GM18505 (cell line): ENCODE measurements around the gene OIP5.
A peak's percentile ranks its signal among the peaks of the same experiment; 100 is the strongest.
"Not testable (repeated sequence)": the region's sequence is repeated elsewhere in the genome, so short reads cannot be mapped to it uniquely, and the experiment has no call there.

Experiments used
- ATAC-seq: cut with Tn5 transposase; IDR thresholded peaks from one replicate; pipeline ENCODE4 v1.9.1; 2021; ENCODE audit not compliant: unreplicated experiment
- POLR2A ChIP-seq: IDR thresholded peaks from 4 replicates; pipeline ENCODE4 v1.6.1; 2011; ENCODE audit warnings: borderline replicate concordance; ENCODE audit not compliant: insufficient read depth, insufficient read length; ENCODE audit errors: extremely low read depth

The OIP5 gene

GRCh38 chr15:41333026-41333562 is 703 bp upstream of the OIP5 start:
- ATAC-seq: peak; percentile 24
- TF ChIP-seq POLR2A: no peak

DNA sequence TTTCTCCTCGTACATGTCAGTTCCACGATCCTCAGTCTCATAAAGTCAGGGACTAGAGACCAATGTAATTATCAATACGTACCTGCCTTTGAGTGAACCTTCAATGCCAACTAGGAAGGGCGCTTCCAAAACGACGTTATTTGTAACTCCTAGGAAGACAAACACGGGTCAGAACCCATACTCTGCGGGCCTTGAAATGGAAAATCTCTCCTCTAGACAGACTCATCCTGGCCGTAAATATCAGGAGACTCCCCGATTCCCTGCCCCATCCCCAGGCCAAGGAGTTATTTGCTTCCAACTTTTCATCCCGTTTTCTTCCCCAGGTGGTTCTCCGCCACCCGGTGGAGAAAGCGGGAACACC is 578 bp downstream of the OIP5 start:
- no peak for ATAC-seq
- TF ChIP-seq POLR2A: no peak

DNA sequence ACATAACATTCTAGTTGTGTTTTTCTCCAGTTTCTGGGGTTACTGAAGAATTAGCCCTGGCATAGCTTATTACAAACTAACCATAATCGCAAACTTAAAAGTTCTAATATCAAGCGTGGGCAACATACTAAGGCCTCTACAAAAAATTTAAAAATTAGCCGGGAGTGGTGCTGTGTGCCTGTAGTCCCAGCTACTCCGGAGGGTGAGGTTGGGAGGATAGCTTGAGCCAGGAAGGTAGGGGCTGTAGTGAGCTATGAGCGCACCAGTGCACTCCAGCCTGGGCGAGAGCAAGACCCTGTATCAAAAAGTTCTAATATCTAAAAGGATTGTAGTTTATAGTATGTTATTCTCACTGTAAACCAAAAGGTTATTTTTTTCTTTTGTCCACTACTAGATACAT is 1.1 kb downstream of the OIP5 start:
- ATAC-seq: no peak
- TF ChIP-seq POLR2A: no peak

- no peak for TF ChIP-seq POLR2A
- no peak for ATAC-seq
Observed at GRCh38 chr15:41323611-41324010, 8.8 kb downstream of the OIP5 start.

DNA sequence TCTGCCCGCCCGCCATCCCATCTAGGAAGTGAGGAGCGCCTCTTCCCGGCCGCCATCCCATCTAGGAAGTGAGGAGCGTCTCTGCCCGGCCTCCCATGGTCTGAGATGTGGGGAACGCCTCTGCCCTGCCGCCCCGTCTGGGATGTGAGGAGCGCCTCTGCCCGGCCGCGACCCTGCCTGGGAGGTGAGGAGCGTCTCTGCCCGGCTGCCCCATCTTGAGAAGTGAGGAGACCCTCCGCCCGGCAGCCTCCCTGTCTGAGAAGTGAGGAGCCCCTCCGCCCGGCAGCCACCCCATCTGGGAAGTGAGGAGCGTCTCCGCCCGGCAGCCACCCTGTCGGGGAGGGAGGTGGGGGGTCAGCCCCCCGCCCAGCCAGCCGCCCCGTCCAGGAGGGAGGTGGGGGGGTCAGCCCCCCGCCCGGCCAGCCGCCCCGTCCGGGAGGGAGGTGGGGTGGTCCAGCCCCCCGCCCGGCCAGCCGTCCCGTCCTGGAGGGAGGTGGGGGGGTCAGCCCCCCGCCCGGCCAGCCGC is 11.5 kb downstream of the OIP5 start:
- ATAC-seq: not testable (repeated sequence)

DNA sequence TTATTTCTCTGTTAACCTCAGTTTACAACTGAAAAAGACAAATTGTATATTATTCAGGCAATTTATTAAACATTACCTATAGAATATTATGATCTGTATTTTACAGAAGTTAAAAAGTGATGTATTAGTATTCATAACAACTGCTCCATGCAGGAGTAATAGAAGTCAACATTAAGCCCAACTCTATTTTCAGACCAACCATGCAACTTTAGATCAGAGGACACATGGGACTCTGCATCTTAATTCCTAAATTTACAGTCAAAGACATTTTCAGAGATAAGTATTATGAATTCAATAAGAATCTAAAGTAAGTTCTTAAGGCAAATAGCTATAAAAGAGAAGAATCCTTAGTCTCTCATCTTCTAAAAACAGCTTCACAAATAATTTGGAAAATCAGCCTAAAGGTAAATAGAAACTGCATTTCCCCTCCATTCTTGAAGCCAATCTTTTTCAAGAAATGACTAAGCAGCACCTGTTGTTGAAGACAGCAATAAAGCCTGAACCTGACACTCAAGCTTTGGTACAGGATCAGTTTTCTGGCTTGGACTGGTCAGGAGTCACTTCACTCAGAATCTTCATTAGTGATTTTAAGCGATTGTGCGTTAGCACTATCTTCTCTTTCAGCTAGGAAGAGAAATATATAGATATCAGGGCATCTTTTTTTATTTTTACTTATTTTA is 23.0 kb downstream of the OIP5 start:
- TF ChIP-seq POLR2A: no peak
- no peak for ATAC-seq

DNA sequence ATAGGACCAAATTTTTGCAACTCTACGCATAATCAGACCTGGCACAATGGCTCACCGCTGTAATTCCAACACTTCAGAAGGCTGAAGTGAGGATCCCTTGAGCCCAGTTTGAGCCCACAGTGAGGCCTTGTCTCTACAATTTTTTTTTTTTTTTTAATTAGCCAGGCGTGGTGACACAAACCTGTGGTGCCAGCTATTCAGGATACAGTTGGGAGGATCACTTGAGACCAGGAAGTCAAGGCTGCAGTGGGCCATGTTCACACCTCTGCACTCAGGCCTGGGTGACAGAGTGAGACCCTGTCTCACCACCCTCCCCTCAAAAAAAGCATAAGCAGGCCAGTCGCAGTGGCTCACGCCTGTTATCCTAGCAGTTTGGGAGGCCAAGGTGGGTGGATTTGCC is 24.7 kb downstream of the OIP5 start:
- ATAC-seq: no peak
- TF ChIP-seq POLR2A: no peak

DNA sequence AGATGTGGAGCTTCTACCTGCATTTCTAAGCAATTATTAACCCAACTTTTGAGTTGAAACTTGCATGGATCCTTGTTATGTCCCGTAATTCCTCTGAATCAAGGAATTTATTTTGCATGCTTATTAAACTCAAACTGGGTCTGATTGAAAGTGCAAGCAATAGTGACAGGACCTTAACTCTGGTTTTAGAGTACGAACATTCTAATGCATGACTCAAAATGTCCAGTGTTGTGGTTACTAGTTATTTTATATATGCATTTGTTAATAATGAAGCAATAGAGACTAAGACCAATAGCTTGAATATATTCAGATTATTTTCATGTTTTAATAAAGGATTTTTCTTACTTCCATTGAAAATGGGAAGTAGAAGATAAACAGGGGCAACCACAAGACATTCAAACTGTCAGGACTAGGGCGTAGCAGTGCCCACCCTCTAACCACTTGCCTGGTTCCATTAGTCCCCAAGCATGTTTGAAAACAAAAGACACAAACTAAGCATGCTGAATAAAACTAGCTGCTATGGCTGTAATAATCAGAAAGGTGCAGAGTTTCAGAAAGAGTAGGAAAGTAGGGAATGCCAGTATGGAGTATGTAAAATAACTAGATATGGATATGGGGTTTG is 28.1 kb downstream of the OIP5 start:
- TF ChIP-seq POLR2A: no peak
- ATAC-seq: no peak

- no peak for TF ChIP-seq POLR2A
- no peak for ATAC-seq
Observed at GRCh38 chr15:41301587-41301986, 30.8 kb downstream of the OIP5 start.

DNA sequence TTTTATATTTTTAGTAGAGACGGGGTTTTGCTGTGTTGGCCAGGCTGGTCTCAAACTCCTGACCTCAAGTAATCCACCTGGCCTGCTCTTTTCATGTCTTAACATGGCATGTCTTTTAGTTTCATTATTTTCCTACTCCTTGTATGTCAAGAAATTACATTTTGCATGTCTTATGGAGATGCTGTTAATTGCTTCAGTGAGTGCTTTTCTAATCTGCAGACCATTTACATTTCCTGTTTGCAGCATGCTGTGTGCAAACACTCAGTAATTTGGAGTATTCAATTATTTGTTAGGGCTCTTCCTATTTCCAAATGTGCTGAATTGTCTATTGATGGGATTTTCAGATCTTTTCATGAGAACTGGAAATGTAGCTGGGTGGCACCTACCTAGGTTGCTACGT is 31.3 kb downstream of the OIP5 start:
- ATAC-seq: not testable (repeated sequence)

- no peak for TF ChIP-seq POLR2A
- no peak for ATAC-seq
Observed at GRCh38 chr15:41292521-41292920, 39.9 kb downstream of the OIP5 start.

DNA sequence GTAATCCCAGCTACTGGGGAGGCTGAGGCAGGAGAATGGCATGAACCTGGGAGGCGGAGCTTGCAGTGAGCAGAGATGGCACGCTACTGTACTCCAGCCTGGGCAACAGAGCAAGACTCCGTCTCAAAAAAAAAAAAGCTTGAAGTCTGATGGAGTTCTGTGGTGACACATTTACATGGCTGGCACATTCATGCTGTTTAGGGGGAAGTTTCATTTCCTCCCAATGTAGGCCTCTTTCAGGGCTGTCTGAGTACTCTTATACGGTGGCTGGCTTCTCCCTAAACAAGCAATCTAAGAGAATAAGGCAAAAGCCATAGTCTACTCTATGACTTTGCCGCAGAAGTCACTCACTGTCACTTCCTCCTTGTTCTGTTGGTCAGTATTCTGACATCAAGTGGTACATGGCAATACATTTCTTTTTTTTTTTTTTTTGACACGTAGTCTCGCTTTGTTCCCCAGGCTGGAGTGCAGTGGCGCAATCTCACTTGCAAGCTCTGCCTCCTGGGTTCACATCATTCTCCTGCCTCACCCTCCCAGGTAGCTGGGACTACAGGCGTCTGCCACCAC is 41.2 kb downstream of the OIP5 start:
- ATAC-seq: peak; percentile 71
- peak; percentile 29 for TF ChIP-seq POLR2A

DNA sequence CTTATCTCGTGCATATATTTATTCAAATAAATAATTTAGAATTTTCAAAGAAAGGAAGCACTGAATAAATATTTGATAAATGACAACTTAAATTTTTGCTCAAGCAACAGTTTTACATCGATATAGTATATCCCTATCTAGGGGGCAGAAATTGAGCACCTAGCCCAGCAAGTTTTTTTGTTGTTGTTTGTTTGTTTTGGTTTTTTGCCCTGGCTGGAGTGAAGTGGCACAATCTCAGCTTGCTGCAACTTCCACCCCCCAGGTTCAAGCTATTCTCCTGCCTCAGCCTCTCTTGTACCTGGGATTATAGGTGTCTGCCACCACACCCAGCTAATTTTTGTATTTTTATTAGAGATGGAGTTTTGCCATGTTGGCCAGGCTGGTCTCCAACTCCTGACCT is 42.4 kb downstream of the OIP5 start:
- ATAC-seq: no peak
- TF ChIP-seq POLR2A: no peak

- no peak for ATAC-seq
- TF ChIP-seq POLR2A: no peak
Observed at GRCh38 chr15:41288464-41288863, 43.9 kb downstream of the OIP5 start.
